Activated naive CD4-positive, alpha-beta T cell treated with anti-CD3 and anti-CD28 coated beads, Interleukin-2, amount 10 ng/mL, durations not matched to agents 7 days and 5 days (primary cell): ENCODE measurements around the gene LCOR.

Experiments used
- CTCF ChIA-PET: fragments of 350-600 bp; sonication (Branson Sonifier 250); formaldehyde crosslinking; loops from one replicate; lab custom pipeline; 2021; ENCODE audit warnings: antibody characterized with exemption; lab: Charles Lee
- DNase-seq: peaks from one replicate; pipeline ENCODE4 v3.0.0-alpha.2; 2020
- H3K27ac Mint-ChIP-seq: one replicate; pipeline ENCODE4 v1.8.0; 2021; ENCODE audit warnings: mild to moderate bottlenecking, moderate library complexity, mixed read lengths
- H3K27me3 Mint-ChIP-seq: one replicate; pipeline ENCODE4 v1.8.0; 2021; ENCODE audit warnings: mild to moderate bottlenecking, mixed read lengths
- H3K36me3 Mint-ChIP-seq: one replicate; pipeline ENCODE4 v1.8.0; 2021; ENCODE audit warnings: mixed read lengths
- H3K4me1 Mint-ChIP-seq: one replicate; pipeline ENCODE4 v1.8.0; 2021; ENCODE audit warnings: mixed read lengths
- H3K4me3 Mint-ChIP-seq: one replicate; pipeline ENCODE4 v1.8.0; 2021; ENCODE audit warnings: mild to moderate bottlenecking, moderate library complexity, mixed read lengths
- H3K9me3 Mint-ChIP-seq: one replicate; pipeline ENCODE4 v1.8.0; 2021; ENCODE audit warnings: mixed read lengths

The LCOR gene

DNA sequence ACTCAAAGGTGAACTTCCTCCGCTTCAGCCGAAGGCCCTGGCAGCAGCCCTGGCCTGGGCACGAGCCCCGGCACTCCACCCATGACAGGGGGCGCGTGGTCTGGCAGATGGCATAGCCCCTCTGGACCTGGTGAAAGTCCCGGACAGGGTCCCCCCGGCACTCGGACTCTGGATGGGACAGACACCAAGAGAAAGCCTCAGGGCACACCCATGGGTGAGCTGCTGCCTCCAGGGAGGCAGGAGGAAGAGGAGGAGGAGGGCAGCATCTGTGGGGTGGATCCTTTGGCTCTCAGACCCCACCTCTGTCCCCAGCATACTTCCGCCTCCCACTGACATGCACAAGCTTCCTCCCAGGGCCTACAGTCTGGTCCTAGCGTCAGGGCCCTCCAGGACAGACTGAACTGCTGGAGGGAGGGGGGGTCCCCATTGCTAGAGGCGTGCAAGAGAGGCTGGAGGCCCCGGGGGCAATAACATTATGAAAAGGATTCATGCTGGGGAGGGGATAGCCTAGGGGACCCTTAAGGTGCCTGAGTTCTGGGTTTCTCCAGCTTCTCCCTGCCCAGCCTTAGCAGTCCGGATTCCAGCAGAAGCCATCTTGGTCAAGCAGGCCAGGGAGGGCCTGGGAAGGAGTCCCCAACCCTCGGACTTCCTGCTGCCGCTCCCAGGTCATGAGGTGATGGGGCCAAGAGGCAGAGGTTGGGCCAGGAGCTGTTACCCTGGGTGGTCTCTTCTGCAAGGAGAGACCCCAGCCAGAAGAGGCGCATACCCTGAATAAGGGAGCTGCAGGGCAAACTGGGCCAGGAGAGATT, 169.3 kb downstream of the LCOR start:
- no peak for DNase-seq
- peaks cover 1% of the 10 kb centered on the region for H3K9me3 Mint-ChIP-seq
- H3K4me3 Mint-ChIP-seq: no peak overlapping the region
- H3K4me1 Mint-ChIP-seq: no peaks in the 10 kb centered on the region
- H3K27ac Mint-ChIP-seq: no peak overlapping the region
- no peaks in the 10 kb centered on the region for H3K27me3 Mint-ChIP-seq
- H3K36me3 Mint-ChIP-seq: no peaks in the 10 kb centered on the region
- CTCF ChIA-PET: no interaction called here

DNA sequence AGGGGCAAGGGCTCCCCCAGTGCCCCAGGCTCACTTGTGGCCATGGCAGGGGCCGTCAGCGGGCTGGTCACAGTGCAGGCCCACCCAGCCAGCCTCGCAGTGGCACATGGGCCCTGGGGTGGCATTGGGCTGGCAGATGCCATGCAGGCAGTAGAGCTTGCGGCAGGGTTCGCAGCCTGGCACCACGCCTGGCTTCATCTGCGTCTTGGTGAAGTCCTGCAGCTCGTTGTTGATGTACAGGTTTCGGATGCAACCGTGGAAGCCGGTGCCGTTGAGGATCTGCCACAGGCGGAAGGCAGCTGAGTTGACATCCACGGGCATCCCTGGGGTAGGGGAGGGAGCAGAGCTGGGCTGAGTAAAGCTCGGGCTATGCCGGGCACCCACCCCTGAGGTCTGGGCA, 170.6 kb downstream of the LCOR start:
- H3K4me3 Mint-ChIP-seq: no peak overlapping the region
- CTCF ChIA-PET: no interaction called here

DNA sequence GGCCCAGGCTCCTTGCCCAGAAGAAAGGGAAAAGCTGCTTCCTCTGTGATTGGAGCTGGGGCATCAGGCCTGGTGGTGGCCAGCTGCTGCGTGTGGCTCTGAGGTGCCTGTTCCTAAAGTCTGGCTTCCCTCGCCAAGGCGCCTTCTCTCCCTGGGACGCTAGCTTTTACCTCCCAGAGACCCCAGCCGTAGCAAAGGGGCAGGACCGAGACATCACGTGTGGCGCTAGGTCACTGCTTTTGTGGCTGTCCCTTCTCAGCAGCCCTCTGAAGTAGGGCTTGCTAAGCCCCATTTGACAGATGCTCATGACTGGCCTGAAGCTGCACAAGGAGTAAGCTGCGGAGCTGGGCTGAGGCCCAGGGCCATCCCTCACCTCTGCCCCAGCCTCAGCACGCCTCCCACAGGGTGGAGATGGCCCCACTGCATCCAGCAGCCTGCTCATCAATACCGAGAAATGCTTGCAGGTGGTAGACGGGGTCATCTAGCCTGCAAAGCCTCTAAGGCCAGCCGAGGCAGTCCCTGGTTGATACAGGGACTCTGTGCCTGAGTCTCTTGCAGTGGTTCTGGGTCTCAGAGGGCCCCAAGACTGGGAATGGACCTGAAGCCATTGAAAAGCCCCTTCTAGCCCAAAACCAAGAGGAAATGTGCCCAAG, 171.2 kb downstream of the LCOR start:
- DNase-seq: no peak
- H3K9me3 Mint-ChIP-seq: peaks cover 17% of the 10 kb centered on the region
- CTCF ChIA-PET: interaction anchor here (0.6 kb wide), 1 partner anchor 609 kb away, joined by 3 read pairs; no protein-coding TSS in a partner anchor
- H3K4me1 Mint-ChIP-seq: no peaks in the 10 kb centered on the region
- H3K36me3 Mint-ChIP-seq: no peaks in the 10 kb centered on the region
- H3K27me3 Mint-ChIP-seq: no peaks in the 10 kb centered on the region
- no peak overlapping the region for H3K27ac Mint-ChIP-seq
- H3K4me3 Mint-ChIP-seq: no peak overlapping the region

More for the DNA sequence above, 170.6 kb downstream of the LCOR start:
- Mint-ChIP-seq H3K27ac (no peak overlapping the region), H3K9me3 (peaks cover 14% of the 10 kb centered on the region), H3K27me3 (no peaks in the 10 kb centered on the region), H3K36me3 (no peaks in the 10 kb centered on the region), H3K4me1 (no peaks in the 10 kb centered on the region)
- no peak for DNase-seq

DNA sequence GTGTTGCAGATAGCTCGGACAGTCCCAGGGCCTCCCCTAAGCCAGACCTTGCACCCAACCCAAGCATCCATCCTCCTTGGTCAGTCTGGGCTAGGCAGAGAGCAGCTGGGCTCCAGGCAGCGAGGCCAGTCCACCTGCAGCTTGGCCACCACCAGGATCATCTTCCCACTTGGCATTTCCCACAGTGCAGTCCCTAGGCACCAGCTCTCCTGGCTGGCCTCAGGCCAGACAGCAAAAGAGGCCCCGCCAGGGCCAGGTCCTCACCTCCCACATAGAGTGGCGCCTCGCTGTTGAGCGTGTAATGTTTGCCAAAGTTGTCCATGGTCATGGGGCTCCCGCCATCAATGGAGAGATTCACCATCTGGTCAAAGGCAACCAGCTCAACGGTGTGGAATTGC, 171.7 kb downstream of the LCOR start:
- Mint-ChIP-seq H3K36me3 (no peaks in the 10 kb centered on the region), H3K4me1 (no peaks in the 10 kb centered on the region), H3K27me3 (no peaks in the 10 kb centered on the region), H3K9me3 (peaks cover 17% of the 10 kb centered on the region), H3K27ac (no peak overlapping the region), H3K4me3 (no peak overlapping the region)
- CTCF ChIA-PET: interaction anchor here (0.6 to 1.1 kb wide), 2 partner anchors 22 to 610 kb away, joined by 3 to 4 read pairs; no protein-coding TSS in a partner anchor
- DNase-seq: no peak

DNA sequence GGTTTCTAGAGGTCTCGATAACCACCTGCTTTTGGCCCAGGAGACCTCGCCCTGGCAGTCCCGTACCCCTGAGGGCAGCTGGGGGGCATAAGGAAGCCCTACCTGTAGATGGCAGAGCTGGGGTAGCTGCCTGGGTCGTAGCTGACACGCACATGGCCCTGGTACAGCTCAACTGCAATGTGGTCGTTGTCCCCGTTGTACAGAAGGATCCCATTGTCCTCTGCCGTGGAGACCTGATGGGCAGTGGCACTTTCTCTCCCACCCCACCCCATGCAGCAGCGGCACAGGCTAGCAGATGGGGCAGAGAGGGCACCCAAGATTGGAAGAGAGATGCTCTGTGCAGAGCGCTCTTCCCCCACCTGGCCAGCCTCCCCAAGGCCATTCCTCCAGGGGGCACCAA, 172.5 kb downstream of the LCOR start:
- Mint-ChIP-seq H3K27ac (no peak overlapping the region), H3K4me1 (no peaks in the 10 kb centered on the region), H3K4me3 (no peak overlapping the region), H3K36me3 (no peaks in the 10 kb centered on the region), H3K9me3 (peaks cover 17% of the 10 kb centered on the region), H3K27me3 (no peaks in the 10 kb centered on the region)
- DNase-seq: no peak
- CTCF ChIA-PET: interaction anchor here (1.1 kb wide), 1 partner anchor 21 kb away, joined by 4 read pairs; no protein-coding TSS in a partner anchor

DNA sequence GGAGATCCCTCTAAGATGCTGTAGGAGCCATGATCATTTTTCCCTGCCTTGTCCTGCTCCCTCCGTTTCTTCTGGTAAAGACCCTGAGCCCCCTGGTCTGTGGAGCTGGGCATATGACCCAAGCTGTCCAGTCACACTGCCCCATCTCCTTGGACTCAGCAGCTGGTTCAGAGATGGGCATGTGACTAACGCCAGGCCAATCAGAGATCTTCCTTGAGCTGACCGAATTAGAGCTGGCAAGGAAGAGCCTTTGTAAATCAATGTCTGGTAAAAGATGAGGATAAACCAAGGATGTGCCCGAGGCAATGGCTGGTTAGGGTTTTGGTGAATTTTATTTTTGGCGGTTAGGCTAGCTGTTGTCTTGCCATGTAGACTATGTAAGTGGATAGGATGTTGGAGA, 173.3 kb downstream of the LCOR start:
- Mint-ChIP-seq H3K36me3 (no peaks in the 10 kb centered on the region), H3K4me1 (no peaks in the 10 kb centered on the region), H3K9me3 (peaks cover 17% of the 10 kb centered on the region), H3K27ac (no peak overlapping the region), H3K4me3 (no peak overlapping the region), H3K27me3 (no peaks in the 10 kb centered on the region)
- CTCF ChIA-PET: interaction anchor here (2.0 kb wide), 1 partner anchor 33 kb away, joined by 5 read pairs; no protein-coding TSS in a partner anchor
- no peak for DNase-seq

DNA sequence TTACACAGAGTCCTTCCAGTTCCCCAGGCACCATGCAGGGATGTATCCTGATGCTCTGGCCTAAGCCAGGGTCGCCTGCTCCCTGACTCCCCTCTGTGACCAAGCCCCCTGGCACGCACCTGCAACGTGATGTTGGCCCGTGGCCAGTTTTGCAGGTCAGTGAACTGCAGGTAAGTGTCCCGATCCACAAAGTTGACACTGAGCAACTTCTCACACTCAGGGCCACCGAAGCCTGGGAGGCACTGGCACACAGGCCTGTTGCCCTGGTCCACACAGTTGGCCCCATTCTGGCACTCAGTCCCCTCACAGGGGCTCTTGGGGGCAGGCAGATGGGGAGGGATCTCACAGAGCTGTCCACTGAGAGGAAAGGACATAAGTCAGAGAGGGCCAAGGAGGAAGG, 174.3 kb downstream of the LCOR start:
- no peak for DNase-seq
- no peaks in the 10 kb centered on the region for H3K36me3 Mint-ChIP-seq
- peaks cover 17% of the 10 kb centered on the region for H3K9me3 Mint-ChIP-seq
- no peak overlapping the region for H3K27ac Mint-ChIP-seq
- no peak overlapping the region for H3K4me3 Mint-ChIP-seq
- peaks cover 10% of the 10 kb centered on the region for H3K27me3 Mint-ChIP-seq
- no peaks in the 10 kb centered on the region for H3K4me1 Mint-ChIP-seq
- CTCF ChIA-PET: interaction anchor here (2.0 kb wide), 1 partner anchor 32 kb away, joined by 5 read pairs; no protein-coding TSS in a partner anchor

DNA sequence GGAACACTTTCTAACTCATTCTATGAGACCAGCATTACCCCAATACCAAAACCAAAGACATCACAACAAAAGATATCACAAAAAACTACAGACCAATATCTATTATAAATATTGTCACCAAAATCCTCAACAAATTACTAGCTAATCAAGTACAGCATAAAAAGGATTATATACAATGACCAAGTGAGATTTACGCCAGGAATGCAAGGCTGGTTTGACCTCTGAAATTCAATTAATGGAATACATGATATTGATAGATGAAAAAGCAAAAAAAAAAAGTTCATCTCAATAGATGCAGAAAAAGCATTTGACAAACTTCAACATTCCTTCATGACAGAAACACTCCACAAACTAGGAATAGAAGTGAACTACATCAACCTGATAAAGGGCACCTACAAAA, 175.3 kb downstream of the LCOR start:
- no peaks in the 10 kb centered on the region for H3K4me1 Mint-ChIP-seq
- H3K36me3 Mint-ChIP-seq: no peaks in the 10 kb centered on the region
- H3K27ac Mint-ChIP-seq: no peak overlapping the region
- H3K4me3 Mint-ChIP-seq: no peak overlapping the region
- H3K27me3 Mint-ChIP-seq: peaks cover 14% of the 10 kb centered on the region
- H3K9me3 Mint-ChIP-seq: peaks cover 17% of the 10 kb centered on the region
- no peak for DNase-seq
- CTCF ChIA-PET: no interaction called here

DNA sequence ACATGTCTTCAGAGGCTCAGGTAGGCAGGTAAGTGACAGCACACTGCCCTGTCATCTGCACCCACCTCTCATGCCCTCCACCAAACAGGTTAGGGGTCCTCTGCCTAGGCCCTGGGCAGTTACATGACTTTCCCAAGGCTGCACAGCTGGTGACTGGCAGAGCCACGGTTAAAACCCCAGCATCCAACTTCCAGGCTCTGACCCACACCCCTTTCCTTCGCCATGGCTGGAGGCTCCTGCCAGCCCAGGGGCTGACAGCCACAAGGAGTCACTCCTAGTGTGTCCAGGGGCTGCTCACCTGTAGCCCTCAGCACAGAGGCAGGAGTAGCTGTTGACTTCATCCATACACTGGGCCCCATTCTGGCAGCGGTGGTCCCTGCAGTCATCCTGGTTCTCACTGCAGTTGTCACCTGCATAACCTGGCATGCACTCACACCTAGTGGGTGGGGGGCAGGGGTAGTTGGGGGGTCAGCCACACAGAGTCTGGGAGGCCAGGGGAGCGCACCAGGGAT, 178.7 kb downstream of the LCOR start:
- Mint-ChIP-seq H3K27me3 (peaks cover 14% of the 10 kb centered on the region), H3K4me3 (no peak overlapping the region), H3K9me3 (peaks cover 17% of the 10 kb centered on the region), H3K4me1 (peaks cover 5% of the 10 kb centered on the region), H3K27ac (no peak overlapping the region), H3K36me3 (no peaks in the 10 kb centered on the region)
- CTCF ChIA-PET: interaction anchor here (1.1 to 2.1 kb wide), 2 partner anchors 14 to 27 kb away, joined by 3 to 9 read pairs; no protein-coding TSS in a partner anchor
- peak; percentile 10 for DNase-seq

DNA sequence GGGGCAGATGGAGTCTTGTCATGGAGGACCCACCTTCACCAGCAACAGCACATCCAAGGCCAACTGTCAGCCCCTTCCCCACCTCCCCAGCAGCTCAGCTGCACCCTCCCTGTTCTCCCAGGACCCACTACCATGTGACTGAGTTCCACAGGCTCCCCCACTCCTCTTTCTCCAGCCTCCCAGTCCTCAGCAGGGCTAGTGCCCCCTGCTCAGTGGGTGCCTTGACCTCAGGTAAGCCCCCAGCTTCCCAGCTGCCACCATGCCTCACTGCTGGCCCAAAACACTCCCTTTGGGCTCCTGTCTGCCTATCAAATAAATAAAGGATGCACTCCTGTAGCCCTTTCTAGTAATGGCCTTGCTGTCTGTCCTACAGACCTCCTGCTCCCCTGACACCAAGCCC, 179.3 kb downstream of the LCOR start:
- no peaks in the 10 kb centered on the region for H3K36me3 Mint-ChIP-seq
- H3K27me3 Mint-ChIP-seq: peaks cover 14% of the 10 kb centered on the region
- no peak overlapping the region for H3K27ac Mint-ChIP-seq
- H3K4me3 Mint-ChIP-seq: no peak overlapping the region
- CTCF ChIA-PET: interaction anchor here (1.0 to 1.1 kb wide), 2 partner anchors 14 to 26 kb away, joined by 3 read pairs; no protein-coding TSS in a partner anchor
- DNase-seq: no peak
- peaks cover 6% of the 10 kb centered on the region for H3K4me1 Mint-ChIP-seq
- H3K9me3 Mint-ChIP-seq: peaks cover 16% of the 10 kb centered on the region

DNA sequence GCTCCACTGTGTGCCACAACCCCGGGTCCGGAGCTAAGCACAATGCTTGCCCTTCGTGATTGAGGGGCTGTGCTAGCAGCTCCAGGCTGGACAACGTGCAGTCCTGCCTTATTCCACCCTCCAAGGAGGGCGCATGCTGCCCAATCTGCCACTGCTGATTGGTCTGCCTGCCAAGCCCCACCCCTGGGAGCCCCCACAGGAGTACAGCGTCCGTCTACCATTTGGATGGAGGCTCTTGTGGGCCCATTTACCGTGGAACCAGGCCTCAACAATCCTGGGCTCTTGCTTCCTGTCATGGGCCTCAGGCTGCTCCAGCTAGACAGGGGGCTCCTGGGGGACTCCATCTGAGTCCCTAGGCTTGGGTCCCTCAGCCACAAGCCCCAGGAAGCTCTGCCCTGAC, 180.4 kb downstream of the LCOR start:
- H3K36me3 Mint-ChIP-seq: no peaks in the 10 kb centered on the region
- peaks cover 16% of the 10 kb centered on the region for H3K4me1 Mint-ChIP-seq
- CTCF ChIA-PET: interaction anchor here (1.0 to 2.3 kb wide), 2 partner anchors 13 to 25 kb away, joined by 3 to 7 read pairs; no protein-coding TSS in a partner anchor

DNA sequence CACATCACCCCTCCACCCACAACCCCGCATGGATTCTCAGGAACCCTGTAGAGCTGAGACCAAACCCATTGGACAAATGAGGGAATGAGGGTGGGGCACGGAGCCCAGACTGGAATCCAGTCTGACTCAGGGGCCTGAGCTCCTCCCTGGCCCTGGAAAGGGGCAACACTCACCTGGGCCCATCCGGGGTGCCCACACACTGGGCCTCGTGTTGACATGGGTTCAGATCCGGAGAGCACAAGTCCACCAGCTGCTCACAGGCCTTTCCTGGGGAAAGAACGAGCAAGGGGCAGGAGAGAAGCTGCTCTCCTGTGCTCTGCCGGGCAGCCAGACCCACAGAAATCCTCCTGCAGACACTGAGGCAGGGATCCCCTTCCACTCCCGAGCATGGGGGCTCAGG, 181.5 kb downstream of the LCOR start:
- Mint-ChIP-seq H3K27me3 (peaks cover 14% of the 10 kb centered on the region), H3K36me3 (no peaks in the 10 kb centered on the region), H3K9me3 (no peaks in the 10 kb centered on the region), H3K4me1 (peaks cover 18% of the 10 kb centered on the region), H3K4me3 (no peak overlapping the region), H3K27ac (no peak overlapping the region)
- CTCF ChIA-PET: interaction anchor here (0.8 to 2.3 kb wide), 2 partner anchors 12 to 23 kb away, joined by 5 to 7 read pairs; no protein-coding TSS in a partner anchor
- peak; percentile 3 for DNase-seq

More for the DNA sequence above, 180.4 kb downstream of the LCOR start:
- peak; percentile 6 for DNase-seq
- no peak overlapping the region for H3K27ac Mint-ChIP-seq
- peaks cover 14% of the 10 kb centered on the region for H3K27me3 Mint-ChIP-seq
- H3K4me3 Mint-ChIP-seq: no peak overlapping the region
- H3K9me3 Mint-ChIP-seq: peaks cover 5% of the 10 kb centered on the region

DNA sequence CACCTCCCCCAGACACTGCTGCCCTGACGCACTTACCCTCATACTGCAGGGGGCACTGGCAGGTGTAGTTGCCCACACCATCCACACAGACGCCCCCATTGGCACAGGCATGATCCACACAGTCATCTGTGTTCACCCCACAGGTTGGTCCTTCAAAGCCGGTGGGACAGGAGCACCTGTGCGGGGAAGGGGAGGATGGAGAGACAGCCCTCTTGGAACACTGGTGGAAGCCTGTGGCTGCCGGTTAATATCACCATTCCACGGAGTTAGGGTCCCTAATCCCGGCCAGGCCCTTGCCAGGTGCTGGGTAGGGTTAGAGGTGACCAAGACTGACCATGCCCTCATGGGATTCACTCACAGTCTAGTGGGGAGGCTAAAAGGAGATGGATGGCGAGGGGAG, 181.9 kb downstream of the LCOR start:
- Mint-ChIP-seq H3K9me3 (no peaks in the 10 kb centered on the region), H3K4me1 (peaks cover 18% of the 10 kb centered on the region), H3K27ac (no peak overlapping the region), H3K36me3 (no peaks in the 10 kb centered on the region), H3K27me3 (peaks cover 14% of the 10 kb centered on the region), H3K4me3 (no peak overlapping the region)
- CTCF ChIA-PET: interaction anchor here (2.3 kb wide), 1 partner anchor 23 kb away, joined by 7 read pairs; no protein-coding TSS in a partner anchor
- peak; percentile 14 for DNase-seq

DNA sequence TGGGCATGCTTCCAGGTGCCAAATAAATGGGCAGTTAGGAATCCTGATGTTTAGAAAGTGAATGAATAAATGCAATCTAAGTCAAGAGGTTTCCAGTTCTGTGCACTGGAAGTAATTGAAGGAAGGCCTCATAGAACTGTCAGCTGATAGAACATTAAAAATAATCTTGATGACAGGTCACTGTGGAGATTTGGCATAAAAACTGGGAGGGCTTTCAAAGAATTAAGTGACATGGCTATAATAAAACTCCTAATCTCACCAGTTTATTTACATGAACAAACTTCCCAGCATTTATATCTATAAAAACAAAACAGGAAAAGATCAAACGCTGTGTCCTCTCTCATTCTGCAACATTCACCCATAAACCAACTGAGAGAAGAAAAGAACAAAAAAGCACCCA, 183.1 kb downstream of the LCOR start:
- Mint-ChIP-seq H3K4me1 (peaks cover 18% of the 10 kb centered on the region), H3K9me3 (no peaks in the 10 kb centered on the region), H3K4me3 (no peak overlapping the region), H3K27ac (peak overlapping the region; percentile 37), H3K27me3 (peaks cover 17% of the 10 kb centered on the region), H3K36me3 (no peaks in the 10 kb centered on the region)
- CTCF ChIA-PET: interaction anchor here (1.0 kb wide), 1 partner anchor 10 kb away, joined by 3 read pairs; no protein-coding TSS in a partner anchor
- DNase-seq: no peak
